IMR-90 (cell line): ENCODE results near the gene ETHE1. TPM values are rescaled to one million over a fixed set of nuclear protein-coding genes. Genes with fewer than 3 reads are reported as not detected.

ENCODE experiments used
- ATAC-seq: fragments of 200-7000 bp; cut with Tn5 transposase; 2 replicates; pipeline ENCODE4 v1.9.1; 2020; ENCODE audit warnings: low read depth, mild to moderate bottlenecking, moderate library complexity
- BruUV-seq: library from RNA; stranded (reverse); fragments of 400-500 nt; replicated peaks from 2 replicates; lab custom pipeline; 2021; lab: Mats Ljungman, UMichigan
- CTCF ChIA-PET: fragments of 300-600 bp; formaldehyde crosslinking; extraction: SDS; loops from one replicate; lab custom pipeline; 2021; ENCODE audit warnings: antibody characterized with exemption; lab: Yijun Ruan, JAX
- POLR2A ChIA-PET: fragments of 300-600 bp; sonication (Branson Sonifier 250); formaldehyde crosslinking; loops from one replicate; lab custom pipeline; 2022; ENCODE audit warnings: antibody characterized with exemption; ENCODE audit not compliant: unreplicated experiment; lab: Charles Lee
- DNase-seq: peaks from one replicate; pipeline ENCODE4 v3.0.0; 2013
- H2AFZ ChIP-seq: replicated peaks from 2 replicates; pipeline ENCODE3; 2013; ENCODE audit warnings: low read length, mild to moderate bottlenecking; ENCODE audit not compliant: poor library complexity
- H2AK5ac ChIP-seq: 2 replicates; pipeline ENCODE4 v1.6.1; 2013; ENCODE audit warnings: low read depth, low read length, inconsistent platforms
- H2AK9ac ChIP-seq: replicated peaks from 2 replicates; pipeline ENCODE3; 2013; ENCODE audit warnings: mild to moderate bottlenecking, low read depth, low read length, moderate library complexity; ENCODE audit not compliant: poor library complexity
- H2BK120ac ChIP-seq: 2 replicates; pipeline ENCODE4 v1.6.1; 2013; ENCODE audit warnings: low read depth, low read length, inconsistent platforms
- H2BK15ac ChIP-seq: 3 replicates; pipeline ENCODE4 v1.6.1; 2013; ENCODE audit warnings: low read depth, low read length, inconsistent platforms
- H2BK20ac ChIP-seq: 2 replicates; pipeline ENCODE4 v1.6.1; 2013; ENCODE audit warnings: low read depth, mild to moderate bottlenecking, inconsistent platforms, low read length, moderate library complexity
- H2BK5ac ChIP-seq: 2 replicates; pipeline ENCODE4 v1.6.1; 2013; ENCODE audit warnings: mild to moderate bottlenecking, low read depth, low read length, inconsistent platforms; ENCODE audit not compliant: poor library complexity, severe bottlenecking
- H3K14ac ChIP-seq: replicated peaks from 2 replicates; pipeline ENCODE4 v1.6.1; 2013; ENCODE audit warnings: low read depth, low read length, inconsistent platforms
- H3K18ac ChIP-seq: 2 replicates; pipeline ENCODE4 v1.6.1; 2013; ENCODE audit warnings: low read depth, low read length, control low read depth
- H3K23ac ChIP-seq: 2 replicates; pipeline ENCODE4 v1.6.1; 2013; ENCODE audit warnings: low read depth, low read length, inconsistent platforms
- H3K27ac ChIP-seq: 2 replicates; pipeline ENCODE4 v1.5.1; 2013; ENCODE audit warnings: mild to moderate bottlenecking, control low read depth, low read length; ENCODE audit not compliant: insufficient read depth
- H3K27me3 ChIP-seq: 2 replicates; pipeline ENCODE4 v1.6.1; 2013; ENCODE audit warnings: low read length; ENCODE audit not compliant: control insufficient read depth, insufficient read depth
- H3K36me3 ChIP-seq: 2 replicates; pipeline ENCODE4 v1.6.1; 2013; ENCODE audit warnings: low read length, mixed read lengths; ENCODE audit not compliant: control insufficient read depth, insufficient read depth
- H3K4ac ChIP-seq: 2 replicates; pipeline ENCODE4 v1.6.1; 2013; ENCODE audit warnings: low read depth, low read length, inconsistent platforms
- H3K4me1 ChIP-seq: 2 replicates; pipeline ENCODE4 v1.6.1; 2013; ENCODE audit warnings: low read length, mixed read lengths; ENCODE audit not compliant: control insufficient read depth, insufficient read depth
- H3K4me2 ChIP-seq: 2 replicates; pipeline ENCODE4 v1.6.1; 2013; ENCODE audit warnings: low read depth, mild to moderate bottlenecking, control low read depth, low read length, moderate library complexity
- H3K4me3 ChIP-seq: 2 replicates; pipeline ENCODE4 v1.5.1; 2013; ENCODE audit warnings: low read depth, mild to moderate bottlenecking, control low read depth, low read length, moderate library complexity; ENCODE audit not compliant: insufficient read depth
- H3K56ac ChIP-seq: 2 replicates; pipeline ENCODE4 v1.6.1; 2013; ENCODE audit warnings: low read length, inconsistent platforms; ENCODE audit not compliant: insufficient read depth; ENCODE audit errors: extremely low read depth
- H3K79me1 ChIP-seq, 2 experiments: 2 replicates each; pipeline ENCODE4 v1.6.1; 2013; ENCODE audit warnings: low read length in 2 of 2, inconsistent platforms in 1 of 2, low read depth in 1 of 2
- H3K9ac ChIP-seq: 2 replicates; pipeline ENCODE4 v1.6.1; 2013; ENCODE audit warnings: low read depth, low read length, control low read depth
- H3K9me1 ChIP-seq: 2 replicates; pipeline ENCODE4 v1.6.1; 2013; ENCODE audit warnings: low read length, inconsistent platforms; ENCODE audit not compliant: insufficient read depth
- H3K9me3 ChIP-seq: 2 replicates; pipeline ENCODE4 v1.6.1; 2013; ENCODE audit warnings: low read length; ENCODE audit not compliant: control insufficient read depth, insufficient read depth
- H4K20me1 ChIP-seq: 2 replicates; pipeline ENCODE4 v1.6.1; 2013; ENCODE audit warnings: low read length, inconsistent platforms; ENCODE audit not compliant: insufficient read depth
- H4K5ac ChIP-seq: 2 replicates; pipeline ENCODE4 v1.6.1; 2013; ENCODE audit warnings: mild to moderate bottlenecking, low read depth, low read length, control low read depth
- H4K8ac ChIP-seq, 2 experiments: 2 replicates each; pipeline ENCODE4 v1.6.1; 2013; ENCODE audit warnings: low read depth in 2 of 2, low read length in 2 of 2, control low read depth in 1 of 2, inconsistent platforms in 1 of 2
- H4K91ac ChIP-seq: 2 replicates; pipeline ENCODE4 v1.6.1; 2013; ENCODE audit warnings: low read depth, low read length, inconsistent platforms; ENCODE audit not compliant: insufficient read depth
- BHLHE40 ChIP-seq: fragments of 150-350 bp; IDR thresholded peaks from 2 replicates; pipeline ENCODE4 v1.6.1; 2016; ENCODE audit warnings: mild to moderate bottlenecking, low read depth, low read length
- CEBPB ChIP-seq: IDR thresholded peaks from 2 replicates; pipeline ENCODE4 v1.6.1; 2012; ENCODE audit warnings: low read depth, low read length, improper control_type of control experiment
- CHD1 ChIP-seq: IDR thresholded peaks from 2 replicates; pipeline ENCODE4 v1.6.1; 2012; ENCODE audit warnings: low read depth, low read length, improper control_type of control experiment
- CTCF ChIP-seq: conservative IDR thresholded peaks from 2 replicates; pipeline ENCODE4 v1.5.1; 2012; ENCODE audit warnings: mild to moderate bottlenecking, low read depth, low read length, improper control_type of control experiment
- ELK1 ChIP-seq: fragments of 150-350 bp; IDR thresholded peaks from 2 replicates; pipeline ENCODE4 v1.6.1; 2016; ENCODE audit warnings: low read depth, mild to moderate bottlenecking, low read length, moderate library complexity, borderline replicate concordance
- FOS ChIP-seq: fragments of 150-350 bp; IDR thresholded peaks from 2 replicates; pipeline ENCODE4 v1.6.1; 2016; ENCODE audit warnings: low read depth, low read length
- MAFK ChIP-seq: IDR thresholded peaks from 2 replicates; pipeline ENCODE4 v1.6.1; 2012; ENCODE audit warnings: low read depth, low read length, improper control_type of control experiment
- MAZ ChIP-seq: IDR thresholded peaks from 2 replicates; pipeline ENCODE4 v1.6.1; 2012; ENCODE audit warnings: low read depth, mild to moderate bottlenecking, low read length, improper control_type of control experiment, moderate library complexity, borderline replicate concordance
- MXI1 ChIP-seq: IDR thresholded peaks from 2 replicates; pipeline ENCODE4 v1.6.1; 2012; ENCODE audit warnings: low read depth, mild to moderate bottlenecking, low read length, moderate library complexity, borderline replicate concordance
- NFE2L2 ChIP-seq: fragments of 150-350 bp; IDR thresholded peaks from 2 replicates; pipeline ENCODE4 v1.6.1; 2016; ENCODE audit warnings: low read depth, mild to moderate bottlenecking, low read length
- POLR2A ChIP-seq: IDR thresholded peaks from 2 replicates; pipeline ENCODE4 v1.6.1; 2012; ENCODE audit warnings: mild to moderate bottlenecking, low read depth, low read length
- RAD21 ChIP-seq: IDR thresholded peaks from 2 replicates; pipeline ENCODE4 v1.6.1; 2012; ENCODE audit warnings: low read length, improper control_type of control experiment
- RFX5 ChIP-seq: IDR thresholded peaks from 2 replicates; pipeline ENCODE4 v1.8.0; 2012; ENCODE audit warnings: low read depth, mild to moderate bottlenecking, low read length, moderate library complexity
- SMC3 ChIP-seq: fragments of 150-350 bp; IDR thresholded peaks from 2 replicates; pipeline ENCODE4 v1.6.1; 2016; ENCODE audit warnings: low read depth, mild to moderate bottlenecking, antibody characterized with exemption, low read length, moderate library complexity
- USF2 ChIP-seq: fragments of 150-350 bp; IDR thresholded peaks from 2 replicates; pipeline ENCODE4 v1.6.1; 2017; ENCODE audit warnings: mild to moderate bottlenecking, antibody characterized with exemption, low read length, low read depth
- WGBS, 2 experiments: methylation state at CpG; one replicate each; pipeline versions ENCODE4 v1.1.5 to v1.1.7; 2013; ENCODE audit warnings: missing lambda C conversion rate in 2 of 2; ENCODE audit not compliant: insufficient read length in 1 of 2; ENCODE audit errors: extremely low coverage in 2 of 2; 5-methylcytosine and 5-hydroxymethylcytosine counted together
- dilution Hi-C: fragments of 300-500 bp; cut with HindIII; formaldehyde crosslinking; loops from one replicate; pipeline ENCODE4 v1.14.3; 2018; ENCODE audit warnings: low sequenced_read_pairs; ENCODE audit not compliant: unreplicated experiment
- in situ Hi-C: fragments of 300-500 bp; cut with MboI; formaldehyde crosslinking; loops from 3 replicates; pipeline ENCODE4 v1.14.3; 2019; ENCODE audit warnings: low sequenced_read_pairs, inconsistent platforms, mixed read lengths
- intact Hi-C: fragments of 100-400 bp; cut with micrococcal nuclease; formaldehyde crosslinking; loops from 2 replicates; pipeline ENCODE4 v1.10.0; 2022
- polyA plus RNA-seq, 3 experiments: library from polyadenylated mRNA; depleted of rRNA; stranded (reverse); fragments of >200 nt; gene quantifications; 2 replicates each; pipeline ENCODE4 v1.2.3, GENCODE V29; 2012; ENCODE audit warnings: low replicate concordance in 1 of 3
- total RNA-seq: library from RNA; depleted of rRNA; stranded (reverse); fragments of >200 nt; gene quantifications from 2 replicates; pipeline ENCODE4 v1.2.3, GENCODE V29; 2012

ETHE1 gene
- total and polyA plus RNA-seq, 2 of the 4 experiments (the other 2 are of a cell fraction): 161 to 233 TPM

GRCh38 chr19:43495082-43495481 lies 31.9 kb downstream of the ETHE1 start:
- H3K79me1 ChIP-seq: no peaks in the 10 kb centered on the region
- ATAC-seq: no peak
- H3K9ac ChIP-seq: no peak overlapping the region
- no peaks in the 10 kb centered on the region; the same call in 1 of the 2 replicates for H4K20me1 ChIP-seq
- DNase-seq: no peak
- H2AK9ac ChIP-seq: no peak overlapping the region
- H4K8ac ChIP-seq: no peak overlapping the region
- H3K4ac ChIP-seq: no peak overlapping the region
- H3K4me3 ChIP-seq: no peak overlapping the region
- intact Hi-C loops: no loop called here
- peaks cover 25% of the 10 kb centered on the region for H3K36me3 ChIP-seq
- no peak overlapping the region for H2AFZ ChIP-seq
- no peak overlapping the region for H2BK5ac ChIP-seq
- H2BK120ac ChIP-seq: no peak overlapping the region
- H2BK20ac ChIP-seq: no peak overlapping the region
- H2BK15ac ChIP-seq: no peak overlapping the region
- no TSS peak for BruUV-seq
- TF ChIP-seq CHD1 (no peak), RAD21 (no peak), MAZ (no peak), MXI1 (no peak), RFX5 (no peak), CTCF (no peak), NFE2L2 (no peak), ELK1 (no peak), SMC3 (no peak), BHLHE40 (no peak), POLR2A (no peak), CEBPB (no peak), MAFK (no peak), FOS (no peak), USF2 (no peak)
- peaks cover 5% of the 10 kb centered on the region; the same call in 1 of the 2 replicates for H3K9me1 ChIP-seq
- no peaks in the 10 kb centered on the region for H3K4me1 ChIP-seq
- H3K27me3 ChIP-seq: no peaks in the 10 kb centered on the region
- no peak overlapping the region for H4K91ac ChIP-seq
- dilution Hi-C loops: no loop called here
- H3K56ac ChIP-seq: no peak overlapping the region
- CTCF ChIA-PET: no interaction called here
- H4K5ac ChIP-seq: no peak overlapping the region
- H3K23ac ChIP-seq: no peak overlapping the region
- WGBS, 2 experiments: 90% methylated on average over 4 of the region's 8 CpGs; no CpG with 5 or more reads in 1 of the 2 experiments
- no peak overlapping the region for H3K4me2 ChIP-seq
- in situ Hi-C loops: no loop called here
- POLR2A ChIA-PET: no interaction called here
- no peak overlapping the region for H3K18ac ChIP-seq
- H3K14ac ChIP-seq: no peak overlapping the region
- no peak overlapping the region for H2AK5ac ChIP-seq
- H3K9me3 ChIP-seq: no peaks in the 10 kb centered on the region
- H3K27ac ChIP-seq: no peak overlapping the region
